Ishikawa (cell line): ENCODE results near the gene GALNT9.

ENCODE experiments used
- CEBPB ChIP-seq: IDR thresholded peaks from 2 replicates; pipeline ENCODE4 v1.6.1; 2012
- EGR1 ChIP-seq: IDR thresholded peaks from 2 replicates; pipeline ENCODE4 v1.6.1; 2012
- EP300 ChIP-seq: IDR thresholded peaks from 2 replicates; pipeline ENCODE4 v1.6.1; 2012; ENCODE audit warnings: borderline replicate concordance
- NFIC ChIP-seq: IDR thresholded peaks from 2 replicates; pipeline ENCODE4 v1.6.1; 2012
- RAD21 ChIP-seq: IDR thresholded peaks from 2 replicates; pipeline ENCODE4 v1.6.1; 2012; ENCODE audit warnings: low read depth
- REST ChIP-seq: IDR thresholded peaks from 2 replicates; pipeline ENCODE4 v1.6.1; 2012; ENCODE audit warnings: low read depth, mild to moderate bottlenecking
- TAF1 ChIP-seq: IDR thresholded peaks from 2 replicates; pipeline ENCODE4 v1.6.1; 2012; ENCODE audit warnings: low read depth, mild to moderate bottlenecking
- TEAD4 ChIP-seq: IDR thresholded peaks from 2 replicates; pipeline ENCODE4 v1.6.1; 2012
- USF1 ChIP-seq: IDR thresholded peaks from 2 replicates; pipeline ENCODE4 v1.6.1; 2012
- YY1 ChIP-seq: IDR thresholded peaks from 2 replicates; pipeline ENCODE4 v1.6.1; 2012; ENCODE audit warnings: low read depth

- no peak for TF ChIP-seq EGR1
- no peak for TF ChIP-seq CEBPB
- TF ChIP-seq EP300, result no peak
- TF ChIP-seq NFIC, result no peak
- TF ChIP-seq YY1, result no peak
- no peak for TF ChIP-seq RAD21
- no peak for TF ChIP-seq REST
- no peak for TF ChIP-seq TAF1
- no peak for TF ChIP-seq TEAD4
- TF ChIP-seq USF1, result no peak
Measured at GRCh38 chr12:132273992-132274334, 55.4 kb downstream of the GALNT9 start.
